GM18499 (cell line): Measurements from ENCODE around the gene DNAJC5G.
"Not testable (repeated sequence)": the region's sequence is repeated elsewhere in the genome, so short reads cannot be mapped to it uniquely, and the experiment has no call there.

ENCODE experiments used
- ATAC-seq: cut with Tn5 transposase; IDR thresholded peaks from one replicate; pipeline ENCODE4 v1.9.1; 2021; ENCODE audit warnings: moderate number of reproducible peaks; ENCODE audit not compliant: insufficient read depth, unreplicated experiment

The DNAJC5G gene

GRCh38 chr2:27250652-27251379 lies 24.4 kb upstream of the DNAJC5G start:
- no peak for ATAC-seq

- no peak for ATAC-seq
Observed at GRCh38 chr2:27251766-27252165, 23.5 kb upstream of the DNAJC5G start.

- ATAC-seq: no peak
Observed at GRCh38 chr2:27255187-27255586, 20.0 kb upstream of the DNAJC5G start.

- ATAC-seq: no peak
Observed at GRCh38 chr2:27255660-27256059, 19.6 kb upstream of the DNAJC5G start.

GRCh38 chr2:27256855-27257454 lies 18.3 kb upstream of the DNAJC5G start:
- ATAC-seq: no peak

DNA sequence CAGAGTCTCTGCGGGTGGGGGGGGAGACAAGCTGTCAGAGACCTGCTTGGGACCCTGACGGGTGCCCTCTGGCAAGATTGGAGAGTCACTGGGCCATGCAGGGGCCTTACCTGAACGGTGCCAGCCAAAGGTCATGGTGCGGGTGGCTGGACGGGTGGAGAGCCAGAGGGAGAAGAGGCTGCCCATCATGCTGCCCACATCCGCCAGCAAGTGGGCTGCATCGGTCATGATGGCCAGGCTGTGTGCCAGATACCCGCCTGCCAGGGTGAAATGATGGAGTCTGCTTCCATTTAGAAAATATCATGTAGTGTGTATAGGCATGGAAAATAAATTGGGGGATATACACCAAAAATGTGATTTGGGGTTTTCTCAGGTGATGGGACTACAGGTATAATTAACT lies 17.2 kb upstream of the DNAJC5G start:
- no peak for ATAC-seq

- ATAC-seq: no peak
Observed at GRCh38 chr2:27261241-27261925, 13.8 kb upstream of the DNAJC5G start.

DNA sequence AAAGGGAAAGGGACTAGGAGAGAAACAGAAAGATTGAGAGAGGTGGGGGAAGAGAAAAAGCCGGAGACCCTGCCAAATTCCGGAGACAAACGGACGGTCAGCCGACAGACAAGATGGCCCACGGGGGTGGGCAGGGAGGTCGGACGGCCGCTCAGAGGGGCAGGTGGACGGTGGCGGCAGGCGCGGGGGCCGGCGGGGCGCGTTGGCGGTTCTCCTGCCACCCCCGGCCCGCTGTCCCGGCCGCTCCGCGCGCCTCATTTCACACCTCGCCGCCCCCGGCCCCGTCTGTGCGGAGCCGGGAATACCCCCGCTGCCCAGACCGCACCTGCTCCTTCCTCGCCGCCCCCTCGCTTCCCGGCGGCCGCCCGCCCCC lies 13.3 kb upstream of the DNAJC5G start:
- no peak for ATAC-seq

GRCh38 chr2:27262379-27263286 lies 12.6 kb upstream of the DNAJC5G start, which contains the start of gene SLC30A3:
SLC30A3 (minus strand) TSS chr2:27263047; CDS start chr2:27262906, 141 bp downstream.
- no peak for ATAC-seq

- no peak for ATAC-seq
Observed at GRCh38 chr2:27263287-27264252, 11.7 kb upstream of the DNAJC5G start.

GRCh38 chr2:27264253-27264752 lies 10.9 kb upstream of the DNAJC5G start:
- no peak for ATAC-seq

- ATAC-seq: no peak
Observed at GRCh38 chr2:27264753-27265535, 10.3 kb upstream of the DNAJC5G start.

GRCh38 chr2:27265536-27265870 lies 9.7 kb upstream of the DNAJC5G start:
- no peak for ATAC-seq

GRCh38 chr2:27268296-27268695 lies 6.9 kb upstream of the DNAJC5G start:
- not testable (repeated sequence) for ATAC-seq

DNA sequence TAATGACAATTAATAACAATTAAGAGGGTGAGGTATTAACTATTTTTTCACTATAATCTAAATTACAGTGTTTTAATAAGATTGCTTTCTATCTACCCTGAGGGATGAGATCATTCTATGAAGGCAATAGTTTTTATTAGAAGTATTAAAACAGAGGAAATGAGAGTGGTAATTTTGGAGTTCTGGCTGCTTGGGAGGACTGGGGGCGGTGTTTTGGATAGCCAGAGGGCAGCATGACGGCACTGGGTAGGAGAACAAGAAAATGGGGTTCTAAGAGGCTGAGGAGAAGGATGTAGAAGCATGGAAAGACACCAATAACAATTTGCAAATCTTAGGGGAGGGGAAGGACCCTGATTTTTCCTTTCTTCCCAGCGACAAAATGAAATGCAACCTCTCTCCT lies 5.1 kb upstream of the DNAJC5G start:
- no peak for ATAC-seq

DNA sequence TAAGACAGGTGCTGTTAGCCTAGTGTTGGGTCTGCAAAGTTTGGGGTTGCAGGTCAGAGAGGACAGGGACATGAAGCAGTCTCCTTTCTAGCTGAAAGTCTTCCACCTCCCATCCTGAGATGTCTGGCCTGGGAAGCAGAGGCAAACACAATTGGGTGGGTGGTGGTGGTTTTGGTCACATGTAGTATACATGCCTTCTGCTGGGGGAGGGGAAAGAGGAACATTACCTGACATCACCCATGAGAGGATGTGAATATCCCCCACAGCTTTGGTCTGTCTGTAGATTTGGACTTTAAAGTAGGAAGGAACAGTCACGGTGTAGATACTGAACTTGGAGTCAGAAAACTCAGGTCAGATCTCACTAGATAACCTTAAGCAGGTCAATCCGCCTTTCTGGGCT lies 4.6 kb upstream of the DNAJC5G start:
- ATAC-seq: no peak

DNA sequence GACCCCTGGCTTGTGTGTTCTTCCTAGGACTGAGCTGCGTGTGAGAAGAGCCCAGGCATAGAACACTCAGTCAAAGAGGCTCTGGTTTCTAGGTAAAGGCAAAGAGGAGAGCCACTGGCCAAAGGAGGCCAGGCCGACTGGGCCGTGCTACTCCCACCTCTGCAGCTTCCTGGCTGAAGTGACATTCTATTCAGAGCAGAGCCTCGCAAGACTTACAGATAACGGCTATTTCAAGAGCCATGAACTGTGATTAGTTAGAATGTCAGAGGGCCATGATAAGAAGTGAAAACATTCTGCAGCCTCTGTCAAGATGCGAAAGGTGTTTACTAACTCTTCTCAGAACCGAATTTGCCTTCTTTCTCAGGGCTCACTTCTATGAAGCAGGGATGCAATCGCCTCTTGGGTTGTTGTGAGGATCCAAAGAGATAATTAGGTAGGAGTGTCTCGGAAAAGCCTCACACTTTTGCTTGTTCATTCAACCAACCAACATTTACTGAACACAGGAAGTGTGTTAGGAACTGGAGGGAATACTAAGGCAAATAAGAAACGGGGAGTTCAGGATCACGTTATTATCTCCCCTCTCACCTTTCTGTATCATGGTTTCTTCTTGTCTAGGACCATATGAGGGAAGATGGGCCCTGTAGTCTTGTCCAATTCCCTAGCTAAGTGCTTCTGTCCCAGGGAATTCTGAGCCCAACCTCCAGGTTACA lies 3.4 kb upstream of the DNAJC5G start:
- ATAC-seq: no peak
